Activated naive CD4-positive, alpha-beta T cell treated with Interleukin-2 at 50 U/mL for 16 hours (primary cell): ENCODE measurements around the gene JAM3.
"Not testable (repeated sequence)": the region's sequence is repeated elsewhere in the genome, so short reads cannot be mapped to it uniquely, and the experiment has no call there.

Experiments used
- DNase-seq: peaks from one replicate; pipeline ENCODE4 v3.0.0-alpha.2; 2020

JAM3 gene

GRCh38 chr11:134151083-134151747 lies 82.3 kb downstream of the JAM3 start:
- DNase-seq, result no peak

DNA sequence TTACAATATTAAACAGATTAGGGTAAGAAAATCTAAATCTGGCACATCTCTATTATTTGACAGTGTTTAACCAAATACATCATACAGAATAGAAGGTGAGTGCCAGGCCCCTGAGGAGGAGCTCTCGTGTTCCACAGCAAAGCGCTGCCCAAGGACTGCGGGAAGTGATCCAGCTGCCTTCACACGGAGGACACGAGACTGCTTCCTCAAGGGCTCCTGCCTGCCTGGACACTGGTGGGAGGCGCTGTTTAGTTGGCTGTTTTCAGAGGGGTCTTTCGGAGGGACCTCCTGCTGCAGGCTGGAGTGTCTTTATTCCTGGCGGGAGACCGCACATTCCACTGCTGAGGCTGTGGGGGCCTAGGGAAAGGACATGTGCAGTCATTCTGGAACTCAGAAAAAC lies 83.8 kb downstream of the JAM3 start:
- DNase-seq, result no peak

GRCh38 chr11:134153147-134153905 lies 84.5 kb downstream of the JAM3 start:
- no peak for DNase-seq

- no peak for DNase-seq
Observed at GRCh38 chr11:134154441-134154840, 85.6 kb downstream of the JAM3 start.

- DNase-seq, result no peak
Observed at GRCh38 chr11:134155456-134155855, 86.6 kb downstream of the JAM3 start.

- DNase-seq, result no peak
Observed at GRCh38 chr11:134155946-134156865, 87.3 kb downstream of the JAM3 start.

GRCh38 chr11:134157451-134157850 lies 88.6 kb downstream of the JAM3 start:
- DNase-seq, result no peak

DNA sequence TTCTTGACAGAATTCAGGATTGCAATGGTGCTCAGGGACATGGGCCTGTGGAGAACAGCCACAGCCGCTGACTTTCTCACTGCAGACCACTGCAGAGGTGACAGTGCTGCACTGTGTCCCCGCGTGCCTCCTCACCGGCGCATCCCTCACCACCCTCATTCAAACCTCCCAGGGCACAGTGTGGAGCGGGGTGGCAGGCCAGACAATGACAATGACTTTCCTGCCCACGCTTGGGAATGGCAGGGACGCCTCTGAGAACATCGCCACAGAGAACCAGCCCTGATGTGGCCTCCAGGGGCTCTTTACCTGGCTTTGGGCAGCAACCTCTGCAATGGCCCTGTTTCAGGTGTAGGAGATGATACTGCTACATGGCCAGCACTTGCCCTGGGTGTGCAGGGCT lies 89.2 kb downstream of the JAM3 start:
- DNase-seq, result no peak

DNA sequence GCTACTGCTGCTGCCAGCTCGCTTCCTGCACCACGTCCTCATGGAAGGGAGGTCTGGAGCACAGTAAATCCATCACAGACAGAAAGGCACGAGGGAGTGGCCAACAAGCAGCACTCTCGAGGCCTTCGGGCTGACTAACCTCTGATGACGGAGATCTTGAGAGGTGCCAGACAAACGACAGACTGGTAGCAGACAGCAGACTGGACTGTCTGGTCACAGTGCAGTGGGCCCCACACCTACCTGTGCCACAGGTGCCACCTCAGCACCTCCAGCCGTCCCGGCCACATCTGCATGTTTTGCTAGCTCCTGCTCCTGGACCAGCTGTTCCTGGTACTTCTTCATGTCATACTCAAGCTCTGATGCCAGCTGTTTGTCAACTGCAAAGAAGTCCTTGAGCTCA lies 90.8 kb downstream of the JAM3 start:
- no peak for DNase-seq

DNA sequence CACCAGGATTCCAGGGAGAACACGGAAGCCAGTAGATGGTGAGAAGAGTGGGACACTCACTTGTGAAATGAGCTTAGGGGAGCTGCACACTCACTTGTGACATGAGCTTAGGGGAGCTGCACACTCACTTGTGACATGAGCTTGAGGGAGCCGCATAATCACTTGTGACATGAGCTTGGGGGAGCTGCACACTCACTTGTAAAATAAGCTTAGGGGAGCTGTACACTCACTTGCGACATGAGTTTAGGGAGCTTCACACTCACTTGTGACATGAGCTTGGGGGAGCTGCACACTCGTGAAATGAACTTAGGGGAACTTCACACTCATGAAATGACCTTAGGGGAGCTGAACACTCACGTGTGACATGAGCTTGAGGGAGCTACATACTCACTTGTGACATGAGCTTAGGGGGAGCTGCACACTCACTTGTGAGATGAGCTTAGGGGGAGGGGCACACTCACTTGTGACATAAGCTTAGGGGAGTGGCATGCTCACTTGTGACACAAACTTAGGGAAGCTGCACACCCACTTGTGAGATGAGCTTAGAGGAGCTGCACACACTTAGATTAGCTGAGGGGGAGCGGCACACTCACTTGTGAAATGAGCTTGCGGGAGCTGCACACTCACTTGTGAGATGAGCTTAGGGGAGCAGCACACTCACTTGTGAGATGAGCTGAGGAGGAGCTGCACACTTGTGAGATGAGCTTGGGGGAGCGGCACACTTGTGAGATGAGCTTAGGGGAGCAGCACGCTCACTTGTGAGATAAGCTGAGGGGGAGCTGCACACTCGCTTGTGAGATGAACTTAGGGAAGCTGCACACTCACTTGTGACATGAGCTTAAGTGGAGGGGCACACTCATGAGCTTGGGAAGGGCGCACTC lies 95.9 kb downstream of the JAM3 start:
- DNase-seq, result no peak

- DNase-seq, result no peak
Observed at GRCh38 chr11:134170177-134170918, 101.5 kb downstream of the JAM3 start.

DNA sequence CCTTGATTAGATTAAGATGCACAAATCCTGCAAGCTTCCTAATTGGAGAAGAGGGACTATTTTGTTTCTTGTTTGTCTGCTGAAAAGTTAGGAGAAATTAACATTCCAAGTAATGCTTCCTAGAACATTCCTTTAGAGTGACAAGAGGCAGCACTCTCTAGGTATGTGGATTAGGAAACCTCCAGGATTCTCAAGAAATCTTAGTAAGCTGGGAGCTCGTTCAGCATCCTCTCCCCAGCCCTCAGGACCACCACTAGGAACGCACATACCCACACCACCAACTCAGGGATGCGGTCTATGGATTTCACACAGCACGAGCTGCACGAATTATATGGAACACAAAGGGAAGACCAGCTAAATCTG lies 102.0 kb downstream of the JAM3 start:
- no peak for DNase-seq

GRCh38 chr11:134171951-134172350 lies 103.1 kb downstream of the JAM3 start:
- no peak for DNase-seq

- no peak for DNase-seq
Observed at GRCh38 chr11:134173296-134173695, 104.4 kb downstream of the JAM3 start.

GRCh38 chr11:134176284-134176683 lies 107.4 kb downstream of the JAM3 start:
- no peak for DNase-seq

DNA sequence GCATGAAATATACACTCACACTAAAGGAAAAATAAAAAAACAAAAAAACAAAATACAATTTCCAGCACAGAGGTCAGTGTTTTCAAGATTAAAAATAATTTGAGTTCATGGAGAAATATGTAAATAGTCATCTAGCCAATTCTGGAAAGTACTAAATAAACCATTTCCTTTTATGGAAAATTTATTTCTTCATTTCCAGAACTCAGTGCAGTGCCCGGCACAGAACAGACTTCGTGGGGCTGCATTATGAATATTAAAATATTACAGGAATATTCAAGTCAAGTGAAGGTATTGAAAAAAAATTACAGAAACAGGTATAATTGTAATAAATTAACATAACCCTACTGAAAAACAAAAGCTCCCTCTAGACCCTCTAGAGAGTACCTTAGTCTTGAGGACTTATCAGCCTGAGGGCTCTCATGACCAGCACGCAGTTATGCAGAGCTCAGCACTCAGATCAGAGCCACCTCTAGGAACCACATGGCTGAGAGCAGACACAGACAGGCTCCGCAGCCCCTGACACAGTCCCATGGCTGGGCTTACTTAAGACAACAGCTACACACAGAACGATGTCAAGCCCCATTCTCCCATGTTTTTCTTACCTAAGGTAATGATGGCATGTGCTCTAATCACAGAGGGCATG lies 109.3 kb downstream of the JAM3 start:
- no peak for DNase-seq

- DNase-seq, result no peak
Observed at GRCh38 chr11:134181707-134182106, 112.8 kb downstream of the JAM3 start.

DNA sequence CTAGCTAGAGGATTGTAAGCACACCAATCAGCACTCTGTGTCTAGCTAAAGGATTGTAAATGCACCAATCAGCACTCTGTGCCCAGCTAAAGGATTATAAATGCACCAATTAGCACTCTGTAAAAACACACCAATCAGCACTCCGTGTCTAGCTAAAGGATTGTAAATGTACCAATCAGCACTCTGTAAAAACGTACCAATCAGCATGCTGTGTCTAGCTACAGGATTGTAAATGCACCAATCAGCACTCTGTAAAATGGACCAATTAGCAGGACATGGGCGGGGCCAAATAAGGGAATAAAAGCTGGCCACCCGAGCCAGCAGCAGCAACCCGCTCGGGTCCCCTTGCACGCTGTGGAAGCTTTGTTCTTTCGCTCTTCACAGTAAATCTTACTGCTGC lies 119.2 kb downstream of the JAM3 start:
- DNase-seq, result not testable (repeated sequence)

- peak; percentile 11 for DNase-seq
Observed at GRCh38 chr11:134196756-134197155, 127.9 kb downstream of the JAM3 start.

- DNase-seq, result no peak
Observed at GRCh38 chr11:134199531-134199930, 130.7 kb downstream of the JAM3 start.

GRCh38 chr11:134200688-134201087 lies 131.8 kb downstream of the JAM3 start:
- DNase-seq, result no peak
